HG02571 (cell line): Measurements from ENCODE around the gene RPS27L.

ENCODE experiments used
- ATAC-seq: cut with Tn5 transposase; IDR thresholded peaks from one replicate; pipeline ENCODE4 v1.9.1; 2021; ENCODE audit warnings: mild to moderate bottlenecking, moderate library complexity; ENCODE audit not compliant: unreplicated experiment

Gene RPS27L

GRCh38 chr15:63157118-63157843 is at the start of gene RPS27L:
Gene RPS27L (minus strand): TSS chr15:63157477. CDS start chr15:63157405, 72 bp downstream.
- ATAC-seq, result peak; percentile 80

- no peak for ATAC-seq
These were observed 48.8 kb upstream of the RPS27L start for GRCh38 chr15:63206079-63206478.

GRCh38 chr15:63203451-63204090 is 46.3 kb upstream of the RPS27L start:
- ATAC-seq, result no peak

- no peak for ATAC-seq
These were observed 45.6 kb upstream of the RPS27L start for GRCh38 chr15:63202861-63203260.

GRCh38 chr15:63200464-63201249 is 43.4 kb upstream of the RPS27L start:
- ATAC-seq, result no peak

GRCh38 chr15:63198371-63199250 is 41.3 kb upstream of the RPS27L start:
- ATAC-seq, result no peak

GRCh38 chr15:63197626-63198025 is 40.3 kb upstream of the RPS27L start:
- no peak for ATAC-seq

GRCh38 chr15:63196842-63197241 is 39.6 kb upstream of the RPS27L start:
- ATAC-seq, result no peak

- no peak for ATAC-seq
These were observed 38.3 kb upstream of the RPS27L start for GRCh38 chr15:63195569-63196015.

- ATAC-seq, result no peak
These were observed 37.7 kb upstream of the RPS27L start for GRCh38 chr15:63194880-63195568.

GRCh38 chr15:63194302-63194701 is 37.0 kb upstream of the RPS27L start:
- ATAC-seq, result no peak

- ATAC-seq, result no peak
These were observed 35.4 kb upstream of the RPS27L start for GRCh38 chr15:63192619-63193206.

- ATAC-seq, result no peak
These were observed 34.8 kb upstream of the RPS27L start for GRCh38 chr15:63191895-63192618.

GRCh38 chr15:63190769-63191649 is 33.7 kb upstream of the RPS27L start:
- ATAC-seq, result no peak

- no peak for ATAC-seq
These were observed 32.9 kb upstream of the RPS27L start for GRCh38 chr15:63189941-63190768.

GRCh38 chr15:63188926-63189871 is 31.9 kb upstream of the RPS27L start, which contains the start of gene RAB8B:
Gene RAB8B (plus strand): TSS chr15:63189606. CDS start chr15:63189625, 19 bp downstream.
- peak; percentile 82 for ATAC-seq
